H1 (cell line): ENCODE measurements around the gene CPLANE1. TPM values are rescaled to one million over a fixed set of nuclear protein-coding genes. Genes with fewer than 3 reads are reported as not detected.

Experiments used
- CTCF ChIA-PET: fragments of 300-600 bp; sonication (Branson Sonifier 250); formaldehyde crosslinking; loops from one replicate; lab custom pipeline; 2021; ENCODE audit not compliant: partially characterized antibody; lab: Charles Lee
- POLR2A ChIA-PET: fragments of 300-600 bp; sonication (Branson Sonifier 250); formaldehyde crosslinking; loops from one replicate; lab custom pipeline; 2021; ENCODE audit warnings: inconsistent platforms; ENCODE audit not compliant: partially characterized antibody; lab: Charles Lee
- DNase-seq, 2 experiments: peaks; one replicate each; pipeline versions ENCODE4 v3.0.0 to v3.0.0-alpha.2; 2010 to 2022; ENCODE audit warnings: low spot score in 2 of 2, low read depth in 1 of 2, mixed read lengths in 1 of 2
- FAIRE-seq: peaks from 2 replicates; lab custom pipeline; 2011; peaks lifted over from hg19 to GRCh38; lab: Jason Lieb, UNC
- H2AFZ ChIP-seq: 2 replicates; pipeline ENCODE4 v1.8.1; 2012; ENCODE audit warnings: low read length, inconsistent platforms
- H2AK5ac ChIP-seq: 2 replicates; pipeline ENCODE4 v1.6.1; 2013; ENCODE audit warnings: low read depth, low read length
- H2BK120ac ChIP-seq: replicated peaks from 2 replicates; pipeline ENCODE3; 2013; ENCODE audit warnings: low read depth, low read length, inconsistent platforms
- H2BK12ac ChIP-seq: 2 replicates; pipeline ENCODE4 v1.6.1; 2013; ENCODE audit warnings: low read depth, low read length
- H2BK15ac ChIP-seq: 2 replicates; pipeline ENCODE4 v1.6.1; 2013; ENCODE audit warnings: low read length
- H2BK20ac ChIP-seq: 2 replicates; pipeline ENCODE4 v1.6.1; 2013; ENCODE audit warnings: low read length
- H2BK5ac ChIP-seq: 2 replicates; pipeline ENCODE4 v1.6.1; 2013; ENCODE audit warnings: low read depth, low read length
- H3K14ac ChIP-seq: 2 replicates; pipeline ENCODE4 v1.6.1; 2013; ENCODE audit warnings: inconsistent platforms; ENCODE audit not compliant: insufficient read length
- H3K18ac ChIP-seq: 2 replicates; pipeline ENCODE4 v1.6.1; 2013; ENCODE audit warnings: low read length; ENCODE audit errors: extremely low read depth
- H3K23ac ChIP-seq: 2 replicates; pipeline ENCODE4 v1.6.1; 2013; ENCODE audit warnings: inconsistent platforms; ENCODE audit not compliant: insufficient read length
- H3K23me2 ChIP-seq: 2 replicates; pipeline ENCODE4 v1.6.1; 2013; ENCODE audit warnings: low read depth, low read length
- H3K27ac ChIP-seq: 2 replicates; pipeline ENCODE4 v1.6.1; 2011; ENCODE audit warnings: low read depth, low read length, inconsistent platforms
- H3K27me3 ChIP-seq, 4 experiments: replicated peaks in 1 of 4; 1 replicate in 1 of 4; 2 replicates in 3 of 4; pipeline versions ENCODE4 v1.6.1 to v1.8.1; 2011 to 2013; ENCODE audit warnings: low read length in 3 of 4, mild to moderate bottlenecking in 3 of 4, inconsistent platforms in 2 of 4, mixed read lengths in 2 of 4, moderate library complexity in 1 of 4; ENCODE audit not compliant: control insufficient read depth in 3 of 4, insufficient read depth in 3 of 4; ENCODE audit errors: extremely low read depth in 1 of 4
- H3K36me3 ChIP-seq, 4 experiments: 2 replicates each; pipeline versions ENCODE4 v1.6.1 to v1.8.1; 2011 to 2013; ENCODE audit warnings: mild to moderate bottlenecking in 4 of 4, low read length in 3 of 4, moderate library complexity in 2 of 4, control low read depth in 1 of 4, inconsistent platforms in 1 of 4; ENCODE audit not compliant: insufficient read depth in 4 of 4, control insufficient read depth in 2 of 4
- H3K4ac ChIP-seq: replicated peaks from 2 replicates; pipeline ENCODE3; 2013; ENCODE audit warnings: low read length, low read depth, mixed read lengths, inconsistent platforms; ENCODE audit not compliant: insufficient read length
- H3K4me1 ChIP-seq, 4 experiments: replicated peaks in 1 of 4; 1 replicate in 1 of 4; 2 replicates in 3 of 4; pipeline versions ENCODE4 v1.6.1 to v1.8.1; 2011 to 2013; ENCODE audit warnings: low read length in 3 of 4, inconsistent platforms in 2 of 4, mixed read lengths in 1 of 4; ENCODE audit not compliant: insufficient read depth in 4 of 4, control insufficient read depth in 3 of 4
- H3K4me2 ChIP-seq, 2 experiments: 2 replicates each; pipeline versions ENCODE4 v1.6.1 to v1.8.1; 2011 to 2013; ENCODE audit warnings: low read depth in 2 of 2, low read length in 2 of 2, control low read depth in 1 of 2, inconsistent platforms in 1 of 2, mild to moderate bottlenecking in 1 of 2; ENCODE audit not compliant: insufficient read depth in 1 of 2
- H3K4me3 ChIP-seq, 4 experiments: fragments of 200-600, 300-600 bp in 1 of 4; sonication (generic), shearing (Covaris generic), sonication (Bioruptor Twin) in 1 of 4; 2 replicates each; pipeline versions ENCODE4 v1.5.1 to v1.8.1; 2011 to 2016; ENCODE audit warnings: low read length in 4 of 4, low read depth in 3 of 4, control low read depth in 2 of 4, inconsistent platforms in 2 of 4, mild to moderate bottlenecking in 2 of 4, mixed read lengths in 1 of 4, moderate library complexity in 1 of 4; ENCODE audit not compliant: insufficient read depth in 2 of 4; ENCODE audit errors: extremely low read depth in 1 of 4
- H3K56ac ChIP-seq: replicated peaks from 2 replicates; pipeline ENCODE3; 2013; ENCODE audit warnings: low read depth, mild to moderate bottlenecking, mixed read lengths, low read length, inconsistent platforms; ENCODE audit not compliant: insufficient read length
- H3K79me1 ChIP-seq: 2 replicates; pipeline ENCODE4 v1.6.1; 2013; ENCODE audit warnings: low read depth, low read length, control low read depth
- H3K79me2 ChIP-seq, 2 experiments: 2 replicates each; pipeline versions ENCODE4 v1.6.1 to v1.8.1; 2012 to 2013; ENCODE audit warnings: low read length in 2 of 2, mild to moderate bottlenecking in 2 of 2, inconsistent platforms in 1 of 2; ENCODE audit not compliant: insufficient read depth in 2 of 2, control insufficient read depth in 1 of 2
- H3K9ac ChIP-seq, 4 experiments: replicated peaks in 1 of 4; 1 replicate in 1 of 4; 2 replicates in 3 of 4; pipeline versions ENCODE4 v1.6.1 to v1.8.1; 2011 to 2013; ENCODE audit warnings: low read depth in 3 of 4, low read length in 3 of 4, control low read depth in 2 of 4, mild to moderate bottlenecking in 2 of 4, moderate library complexity in 2 of 4, inconsistent platforms in 1 of 4; ENCODE audit errors: extremely low read depth in 1 of 4
- H3K9me3 ChIP-seq, 2 experiments: 2 replicates each; pipeline versions ENCODE4 v1.6.1 to v1.8.1; 2012 to 2013; ENCODE audit warnings: mild to moderate bottlenecking in 2 of 2, moderate library complexity in 2 of 2, control low read depth in 1 of 2, inconsistent platforms in 1 of 2, low read depth in 1 of 2, low read length in 1 of 2, mixed read lengths in 1 of 2; ENCODE audit not compliant: insufficient read depth in 2 of 2
- H4K20me1 ChIP-seq, 2 experiments: replicated peaks in 1 of 2; 2 replicates each; pipeline versions ENCODE3 to v1.8.1; 2011 to 2013; ENCODE audit warnings: inconsistent platforms in 2 of 2, low read length in 2 of 2, mild to moderate bottlenecking in 1 of 2; ENCODE audit not compliant: insufficient read depth in 2 of 2, control insufficient read depth in 1 of 2
- H4K5ac ChIP-seq: 2 replicates; pipeline ENCODE4 v1.6.1; 2013; ENCODE audit warnings: low read length, low read depth, mixed read lengths, inconsistent platforms; ENCODE audit not compliant: insufficient read length
- H4K8ac ChIP-seq: 2 replicates; pipeline ENCODE4 v1.8.0; 2013; ENCODE audit warnings: mild to moderate bottlenecking, moderate library complexity, low read length, inconsistent platforms; ENCODE audit not compliant: insufficient read depth; ENCODE audit errors: extremely low read depth
- H4K91ac ChIP-seq: replicated peaks from 2 replicates; pipeline ENCODE3; 2013; ENCODE audit warnings: low read length, mixed read lengths, inconsistent platforms; ENCODE audit not compliant: insufficient read length
- WGBS, 2 experiments: shearing (Covaris generic) in 1 of 2; methylation state at CpG; one replicate each; pipeline versions ENCODE4 v1.1.6 to v1.1.7; 2013 to 2015; ENCODE audit warnings: low lambda C conversion rate in 2 of 2, mixed read lengths in 2 of 2, inconsistent platforms in 1 of 2, low coverage in 1 of 2, missing lambda C conversion rate in 1 of 2; ENCODE audit not compliant: insufficient replicate concordance in 2 of 2, insufficient coverage in 1 of 2, insufficient read length in 1 of 2; ENCODE audit errors: extremely low coverage in 1 of 2, missing lambda C conversion rate in 1 of 2; 5-methylcytosine and 5-hydroxymethylcytosine counted together
- polyA plus RNA-seq, 7 experiments: library from polyadenylated mRNA; depleted of rRNA in 3 of 7; stranded (reverse) in 5 of 7; unstranded in 2 of 7; fragments of >200 nt in 5 of 7; fragments of 200-250 nt in 2 of 7; gene quantifications; 1 replicate in 5 of 7; 2 replicates in 1 of 7; 4 replicates in 1 of 7; pipeline versions ENCODE4 v1.2.1 to v1.2.3, GENCODE V29; 2011 to 2013; ENCODE audit warnings: missing spikeins in 2 of 7, mixed read lengths in 2 of 7
- total RNA-seq: library from RNA; stranded (reverse); fragmentation: NEBNext Ultra II Directional; extraction: Animal tissue kit (Norgen Biotek cat#: 25700); gene quantifications from 2 replicates; pipeline ENCODE4 v1.2.1, GENCODE V29; 2021

CPLANE1 gene
- total and polyA plus RNA-seq, 2 of the 8 experiments (the other 6 are each of a cell fraction or from before 2014, with no cell fraction given) = 2.2 to 8.8 TPM

- H3K23ac ChIP-seq = no peak overlapping the region
- no peak overlapping the region for H3K4me2 ChIP-seq
- 94% methylated on average over 2 of the region's 2 CpGs; no CpG with 5 or more reads in 1 of the 2 experiments for WGBS, 2 experiments
- H2BK20ac ChIP-seq = no peak overlapping the region
- no peaks in the 10 kb centered on the region for H3K9me3 ChIP-seq
- CTCF ChIA-PET = interaction anchor here (0.8 kb wide), 1 partner anchor 41 kb away, joined by 4 read pairs; no protein-coding TSS in a partner anchor
- H3K9ac ChIP-seq = no peak overlapping the region
- POLR2A ChIA-PET = no interaction called here
- H3K4ac ChIP-seq = no peak overlapping the region
- H4K91ac ChIP-seq = no peak overlapping the region
- H2AFZ ChIP-seq = no peak overlapping the region
- H3K23me2 ChIP-seq = no peaks in the 10 kb centered on the region
- no peak overlapping the region for H4K5ac ChIP-seq
- H3K79me1 ChIP-seq = no peaks in the 10 kb centered on the region
- FAIRE-seq (no peak), DNase-seq (no peak)
- H3K27ac ChIP-seq = no peak overlapping the region
- H2BK5ac ChIP-seq = no peak overlapping the region
- H3K14ac ChIP-seq = no peak overlapping the region
- H3K36me3 ChIP-seq = peaks cover 0 to 6% (median 0%) of the 10 kb centered on the region in 4 experiments; a peak in 1 of 8 replicates
- H2AK5ac ChIP-seq = no peak overlapping the region
- no peak overlapping the region for H2BK120ac ChIP-seq
- no peak overlapping the region for H2BK15ac ChIP-seq
- no peak overlapping the region for H3K18ac ChIP-seq
- H3K4me1 ChIP-seq = no peaks in the 10 kb centered on the region
- no peak overlapping the region for H4K8ac ChIP-seq
- H3K4me3 ChIP-seq = no peak overlapping the region
- no peaks in the 10 kb centered on the region for H4K20me1 ChIP-seq
- H3K56ac ChIP-seq = no peak overlapping the region
- no peaks in the 10 kb centered on the region; a peak in 1 of 7 replicates for H3K27me3 ChIP-seq
- no peak overlapping the region for H2BK12ac ChIP-seq
- H3K79me2 ChIP-seq = no peaks in the 10 kb centered on the region
These were observed 58.6 kb downstream of the CPLANE1 start for GRCh38 chr5:37190592-37190991.
